HG02610 (cell line): ENCODE measurements around the gene NAA10.

ENCODE experiments used
- ATAC-seq: cut with Tn5 transposase; IDR thresholded peaks from one replicate; pipeline ENCODE4 v1.9.1; 2021; ENCODE audit warnings: mild to moderate bottlenecking, moderate library complexity; ENCODE audit not compliant: unreplicated experiment

NAA10 gene

DNA sequence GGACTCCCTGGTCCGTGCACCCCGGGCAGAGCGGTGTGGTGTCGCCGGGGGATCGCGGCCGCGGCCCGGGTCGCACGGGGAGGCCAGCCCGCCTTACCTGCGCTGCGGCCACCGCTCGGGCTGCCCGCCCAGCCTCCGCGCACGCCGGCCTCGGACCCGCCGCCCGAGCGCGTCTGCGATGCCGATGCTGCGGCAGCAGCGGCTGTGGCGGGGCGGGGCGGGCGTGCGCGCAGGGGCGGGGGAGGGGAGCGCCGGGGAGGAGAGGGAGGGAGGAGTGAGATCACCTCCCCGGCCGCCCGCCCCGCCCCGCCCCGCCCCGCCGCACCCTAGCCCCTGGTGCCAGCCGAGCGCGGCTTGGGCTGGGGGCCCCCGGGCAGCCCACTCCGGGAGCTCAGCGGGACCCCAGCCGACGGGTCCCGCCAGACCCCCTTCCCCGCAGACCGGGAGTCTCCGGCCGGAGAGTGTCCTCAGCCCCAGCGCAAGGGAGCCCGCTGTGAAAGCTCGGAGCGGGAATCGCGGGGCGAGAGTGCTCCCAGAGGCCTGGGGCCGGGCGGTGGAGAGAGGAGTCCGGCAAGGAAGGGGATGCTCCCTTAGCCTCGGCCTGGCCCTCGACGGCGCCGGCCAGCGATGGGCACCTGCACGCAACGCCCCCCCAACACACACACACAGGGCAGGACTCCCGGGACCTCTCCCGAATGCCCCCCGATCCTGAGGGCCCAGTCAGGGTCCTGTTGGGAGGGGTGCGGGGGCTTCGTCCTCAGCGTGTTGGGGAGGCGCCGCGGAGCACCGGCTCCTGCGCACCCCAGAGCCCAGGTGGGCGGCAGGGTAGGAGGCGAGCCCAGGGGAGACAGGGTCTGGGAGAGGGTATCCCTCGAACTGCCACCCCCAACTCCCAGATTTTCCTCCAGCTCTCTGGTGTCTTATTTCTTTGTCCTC, 48.6 kb downstream of the NAA10 start, which contains the start of gene L1CAM:
TSS of gene L1CAM (minus strand) at position 206 of the 936 bp plus-strand sequence. CDS start 10,337 bp downstream, outside the sequence.
- no peak for ATAC-seq

DNA sequence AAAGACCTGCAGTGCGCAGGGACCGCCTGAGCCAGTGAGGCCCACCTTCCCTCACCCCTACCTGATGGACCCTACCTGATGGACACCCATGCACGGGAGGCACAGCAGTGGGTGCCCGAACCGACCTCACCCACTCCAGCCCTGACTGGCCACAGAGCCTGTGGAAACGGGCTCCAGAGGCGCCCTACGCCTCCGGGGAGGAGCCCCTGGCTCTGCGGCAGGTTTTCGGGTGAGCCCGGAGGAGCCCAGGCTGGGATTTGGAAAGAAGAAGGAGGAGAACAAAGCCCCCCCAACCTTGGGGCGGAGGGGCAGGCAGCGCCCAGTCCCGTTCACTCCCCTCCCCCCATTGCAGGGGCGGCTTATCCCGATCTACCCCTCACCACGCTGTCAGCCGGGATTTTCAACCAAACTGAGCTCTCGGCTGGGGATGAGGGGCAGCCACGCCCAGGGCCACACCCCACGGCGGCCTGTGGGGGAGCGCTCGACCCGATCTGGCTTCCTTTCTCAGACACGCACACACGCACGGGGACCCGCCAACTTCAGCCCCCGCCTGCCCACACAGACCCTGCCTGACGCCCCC, 49.5 kb downstream of the NAA10 start:
- no peak for ATAC-seq

DNA sequence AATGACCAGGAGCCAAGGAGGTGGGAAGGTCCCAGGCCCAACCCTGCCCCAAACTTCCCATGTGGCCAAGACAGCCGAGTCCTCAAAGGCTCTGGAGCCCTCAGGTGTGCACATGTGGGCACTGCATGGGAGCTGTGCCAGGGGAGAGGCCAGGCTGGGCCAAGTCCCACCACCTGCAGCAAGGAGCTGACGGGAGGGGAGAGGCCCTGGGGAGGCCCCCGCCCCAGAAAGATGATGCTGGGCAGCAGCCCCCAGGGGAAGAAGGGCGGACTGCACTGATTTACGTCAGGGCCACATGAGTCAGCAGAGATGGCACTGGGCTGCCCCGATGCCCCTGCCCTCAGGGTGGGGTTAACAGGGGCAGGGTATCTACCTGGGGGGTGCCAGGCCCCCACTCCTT, 50.2 kb downstream of the NAA10 start:
- ATAC-seq = no peak

DNA sequence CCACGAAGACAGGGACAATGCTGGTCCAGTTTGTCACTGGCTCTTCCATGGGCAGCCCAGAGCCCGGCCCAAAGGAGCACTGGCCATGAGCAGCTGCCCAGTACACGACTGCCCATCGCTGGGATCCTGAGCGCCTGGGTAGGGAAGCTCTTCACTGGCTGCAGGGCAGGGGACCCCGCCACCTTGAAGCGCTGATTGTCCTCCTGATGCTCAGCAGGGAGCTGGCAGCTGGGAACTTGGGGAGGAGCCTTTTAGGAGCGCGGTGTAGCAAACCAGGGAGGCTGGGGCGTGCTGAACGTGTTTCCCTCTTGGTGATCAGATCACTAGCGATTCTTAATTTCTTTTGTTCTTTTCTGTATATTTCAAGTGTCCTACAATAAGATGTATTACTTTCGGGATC, 50.7 kb downstream of the NAA10 start:
- no peak for ATAC-seq

DNA sequence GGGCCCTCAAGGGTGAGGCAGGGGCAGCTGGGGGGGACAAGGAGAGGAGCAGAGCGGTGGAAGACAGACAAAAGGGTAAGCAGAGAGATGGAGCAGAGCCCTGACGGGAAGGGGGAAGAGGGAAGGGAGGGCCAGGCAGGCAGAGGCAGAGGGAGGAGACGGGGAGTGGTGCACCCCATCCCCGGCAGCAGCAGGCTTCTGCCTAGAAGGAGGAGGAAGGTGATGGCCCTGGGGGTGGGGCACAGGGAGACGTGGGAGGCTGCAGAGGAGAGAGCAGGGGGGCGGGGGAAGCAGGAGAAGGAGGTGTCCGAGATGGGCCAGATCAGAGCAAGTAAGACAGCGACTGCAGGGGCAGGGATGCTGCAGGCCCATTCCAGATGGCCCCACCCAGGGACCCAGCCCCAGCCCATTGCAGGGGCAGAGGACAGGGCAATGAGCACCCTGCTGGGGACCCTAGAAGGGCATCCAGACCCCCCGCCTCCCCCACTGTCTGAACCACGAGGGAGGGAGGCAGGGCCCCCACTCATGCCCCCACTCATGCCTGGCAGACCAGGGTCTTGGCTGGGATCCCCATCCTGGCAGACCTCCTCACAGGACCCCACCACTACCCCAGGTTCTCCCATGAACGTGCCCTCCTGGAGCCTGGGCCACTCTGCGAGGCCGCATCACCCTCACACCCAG, 51.5 kb downstream of the NAA10 start:
- no peak for ATAC-seq

DNA sequence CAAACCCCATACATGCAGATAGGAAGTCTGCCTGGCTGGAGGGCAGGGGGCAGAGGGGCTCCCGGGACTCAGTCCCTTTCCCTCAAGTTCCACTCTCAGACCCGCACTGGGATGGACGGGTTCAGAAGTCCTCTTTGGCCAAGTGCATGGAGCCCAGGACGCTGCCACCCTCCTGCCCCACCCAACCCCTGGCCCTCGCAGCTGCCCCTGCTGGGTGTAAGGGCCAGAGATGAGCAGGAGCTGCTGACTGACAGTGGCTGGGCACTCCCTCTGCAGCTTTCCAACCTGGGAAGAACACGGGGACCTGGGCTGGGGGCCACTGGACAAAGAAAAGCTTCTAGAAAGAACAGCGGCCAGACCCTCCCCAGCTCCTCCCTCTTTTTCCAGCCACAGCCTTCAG, 52.3 kb downstream of the NAA10 start:
- ATAC-seq = no peak

DNA sequence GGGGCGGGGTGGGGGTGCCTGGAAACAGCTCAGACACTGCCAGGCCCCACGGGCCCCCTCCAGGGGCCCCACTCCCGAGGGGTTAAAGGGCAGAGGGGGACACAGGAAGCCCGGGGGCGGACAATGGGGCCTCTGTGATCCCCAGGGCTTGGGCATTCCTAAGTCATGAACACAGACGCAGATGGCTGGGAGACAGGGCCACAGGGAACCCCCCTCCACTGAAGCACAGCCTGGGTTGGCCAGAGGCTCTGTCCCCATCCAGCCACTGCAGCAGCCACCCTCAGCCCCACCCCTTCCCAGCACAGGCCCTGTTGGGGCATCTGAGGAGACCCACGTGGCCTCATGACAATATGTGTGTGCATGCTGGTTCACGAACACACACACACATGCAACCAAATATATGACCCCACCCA, 52.7 kb downstream of the NAA10 start:
- ATAC-seq = no peak

DNA sequence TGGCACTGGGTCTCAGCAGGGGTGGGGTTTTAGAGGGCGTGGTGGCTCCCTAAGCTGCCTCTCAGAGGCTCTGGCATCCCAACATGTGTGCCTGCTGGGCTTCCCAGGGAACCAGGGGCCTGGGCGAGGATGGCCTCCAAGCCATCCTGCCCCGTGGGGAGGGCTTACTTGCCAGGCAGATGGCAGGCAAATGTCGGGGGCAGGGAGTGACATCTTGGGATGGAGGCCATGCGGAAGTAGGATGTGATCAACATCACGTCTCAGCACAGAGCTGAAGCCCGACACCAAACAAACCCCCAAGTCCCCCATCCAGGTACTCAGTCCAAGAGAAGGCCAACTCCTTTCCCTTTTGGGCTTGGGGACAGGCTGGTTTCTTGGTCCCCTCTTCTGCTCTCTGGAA, 53.6 kb downstream of the NAA10 start:
- no peak for ATAC-seq

DNA sequence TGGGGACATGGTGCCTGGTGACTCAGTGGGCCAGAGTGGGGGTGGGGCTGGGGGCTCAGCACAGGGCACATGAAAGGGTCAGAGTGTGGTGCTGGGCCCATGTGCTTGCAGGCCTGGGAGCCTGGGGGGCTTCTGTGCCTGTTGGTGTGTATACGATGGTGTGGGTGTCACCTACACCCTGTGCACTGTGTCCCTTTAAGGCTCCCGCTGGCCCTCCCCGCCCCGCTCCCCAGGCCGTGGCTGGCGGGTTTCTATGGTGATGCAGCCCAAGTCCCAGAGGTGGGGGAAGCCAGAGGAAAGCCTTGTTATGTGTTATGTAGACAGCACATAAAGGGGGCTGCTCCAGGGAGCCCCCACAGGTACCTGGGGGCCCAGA, 54.4 kb downstream of the NAA10 start:
- no peak for ATAC-seq

DNA sequence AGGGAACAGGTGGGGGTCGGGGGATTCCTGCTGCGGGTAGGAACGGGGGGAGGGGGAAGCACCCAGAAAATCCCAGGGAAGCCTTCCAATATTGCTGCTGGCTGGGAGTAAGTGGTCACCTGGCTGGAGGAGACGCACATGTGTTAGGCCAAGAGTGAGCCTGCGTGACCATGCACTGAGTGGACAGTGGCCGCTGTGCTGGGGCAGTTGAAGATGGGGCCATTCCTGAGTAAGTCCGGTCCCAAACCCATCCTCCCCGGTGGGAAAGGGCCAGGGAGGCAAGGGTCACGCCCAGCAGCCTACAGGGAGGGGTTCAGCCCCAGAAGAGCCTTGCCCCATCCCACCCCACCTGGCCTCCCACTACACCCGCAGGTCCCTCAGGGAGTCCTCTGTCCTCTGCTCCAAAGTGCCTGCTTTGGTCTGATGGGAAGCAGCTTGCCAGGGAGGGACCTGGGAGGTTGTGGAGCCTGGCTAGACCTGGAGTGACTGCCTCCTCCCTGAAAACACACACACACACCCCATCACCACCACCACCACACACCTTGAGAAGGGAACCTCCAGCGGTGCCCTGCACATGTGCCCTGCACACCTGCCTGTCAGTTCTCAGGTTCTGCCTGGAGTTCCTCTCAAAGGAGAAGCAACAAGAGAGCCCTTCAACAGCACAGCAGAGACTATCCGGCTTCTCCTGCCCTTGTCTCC, 54.9 kb downstream of the NAA10 start:
- ATAC-seq = no peak
